ENCODE measurements around the gene MAN1B1. TPM values are rescaled to one million over a fixed set of nuclear protein-coding genes. Genes with fewer than 3 reads are reported as not detected.

Gene MAN1B1
- total RNA-seq, 1 donor from 2014 or later, result 41.9 TPM

DNA sequence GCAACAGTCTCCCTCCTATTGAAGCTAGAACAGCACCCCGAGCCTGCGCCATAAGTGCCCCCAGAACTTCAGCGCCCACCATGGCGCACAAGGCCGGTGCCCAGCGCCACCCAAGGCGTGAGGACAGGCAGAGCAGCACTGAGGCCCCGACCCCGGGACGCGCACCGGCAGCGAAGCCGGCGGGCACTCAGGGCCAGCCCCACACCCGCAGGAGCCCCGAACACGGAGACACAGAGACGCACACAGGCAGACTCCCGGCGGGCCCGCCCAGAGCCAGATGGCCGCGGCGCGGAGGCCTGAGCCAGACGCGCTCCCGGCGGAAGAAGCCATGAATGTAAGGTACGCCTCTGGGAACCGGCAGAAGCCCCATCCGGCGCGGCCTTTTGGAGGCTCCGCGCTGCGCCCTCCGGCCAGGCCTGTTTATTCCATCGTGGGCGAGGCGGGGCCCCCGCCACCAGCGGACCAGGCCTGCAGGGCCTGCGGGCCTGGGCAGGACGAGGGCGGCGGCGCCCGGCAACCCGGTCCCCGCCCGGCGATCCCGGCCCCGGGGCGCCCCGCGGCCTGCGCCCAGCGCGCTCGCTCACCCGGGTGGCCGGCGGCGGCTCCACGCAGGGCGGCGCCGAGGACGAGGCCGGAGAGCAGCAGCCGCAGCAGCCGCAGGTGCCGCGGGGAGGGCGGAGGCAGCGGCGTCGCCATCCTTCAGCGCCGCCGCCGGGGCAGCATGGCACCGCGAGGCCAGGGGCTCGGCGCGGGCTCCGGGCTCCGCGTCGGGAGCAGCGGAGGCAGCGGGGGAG is 41.3 kb upstream of the MAN1B1 start:
- no peak for DNase-seq
- Histone ChIP-seq H3K27ac (peak overlapping the region; percentile 78), H3K36me3 (no peaks in the 10 kb centered on the region), H3K9me3 (no peaks in the 10 kb centered on the region), H3K4me3 (peak overlapping the region; percentile 67), H3K4me1 (peaks cover 44% of the 10 kb centered on the region), H3K27me3 (ENCODE audit: low read depth) (peaks cover 66% of the 10 kb centered on the region)
- no peak for TF ChIP-seq CTCF (IDR thresholded peaks at IDR 0.05)
- intact Hi-C loops (cut with DNase I), result no loop called here
- ATAC-seq, result peak in 1 of 2 donors; percentile 2

- Histone ChIP-seq H3K4me3 (peak within 1 kb of the TSS; percentile 67), H3K27me3 (ENCODE audit: low read depth) (peaks cover 74% of the 10 kb centered on the region), H3K4me1 (peaks cover 40% of the 10 kb centered on the region), H3K36me3 (no peaks in the 10 kb centered on the region), H3K9me3 (no peaks in the 10 kb centered on the region), H3K27ac (peak within 1 kb of the TSS; percentile 78)
- ATAC-seq (peak; percentile 80 to 82), DNase-seq (peak; percentile 85)
- peak; percentile 90 for TF ChIP-seq CTCF (IDR thresholded peaks at IDR 0.05)
- intact Hi-C loops (cut with DNase I), result no loop called here
Observed at GRCh38 chr9:137046088-137046787, 40.5 kb upstream of the MAN1B1 start, which contains the start of gene NPDC1. Gene NPDC1, minus strand, starts transcription at chr9:137046177. Its CDS starts 188 bp downstream, at chr9:137045989.

DNA sequence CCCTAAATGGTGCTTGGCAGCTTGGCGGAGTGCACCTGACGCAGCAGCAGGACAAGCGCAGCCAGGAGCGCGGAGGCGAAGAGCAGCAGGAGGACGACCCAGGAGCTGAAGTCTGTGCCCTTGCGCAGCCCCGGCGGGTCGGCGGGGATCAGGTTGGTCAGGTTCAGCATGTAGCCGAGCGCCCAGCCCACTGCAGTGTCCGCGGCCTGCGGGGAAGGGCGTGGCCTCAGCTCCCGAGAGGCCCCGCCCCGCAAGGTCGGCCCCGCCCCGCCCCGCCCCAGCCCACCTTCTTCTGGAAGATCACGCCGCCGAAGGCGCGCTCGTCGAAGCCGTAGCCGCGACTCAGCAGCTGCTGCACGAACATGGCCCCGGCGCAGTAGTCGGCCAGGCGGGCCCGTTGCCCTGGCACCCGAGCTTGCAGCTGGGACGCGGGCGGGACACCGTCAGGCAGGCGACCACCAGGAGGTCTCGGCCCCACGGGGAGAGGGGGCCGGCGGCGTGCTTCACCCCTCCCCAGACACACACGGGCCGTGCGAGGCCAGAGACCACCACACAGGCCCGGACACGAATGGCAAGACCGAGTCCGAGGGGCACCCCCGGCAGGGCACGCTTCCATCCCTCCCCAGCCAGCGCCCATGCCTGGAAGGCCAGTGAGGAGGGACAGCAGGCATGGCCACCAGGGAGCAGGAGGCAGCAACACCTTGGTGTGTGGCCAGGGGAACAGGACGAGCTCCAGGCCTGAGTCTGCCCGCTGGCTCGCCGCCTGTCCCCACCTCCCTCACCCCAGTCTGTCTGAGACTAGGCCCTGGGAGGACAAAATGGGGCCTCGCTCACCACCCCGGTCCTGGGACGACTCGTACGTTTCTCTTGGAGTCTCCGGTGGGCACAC is 37.9 kb upstream of the MAN1B1 start:
- Histone ChIP-seq H3K27ac (no peak overlapping the region), H3K9me3 (no peaks in the 10 kb centered on the region), H3K4me1 (peaks cover 34% of the 10 kb centered on the region), H3K36me3 (no peaks in the 10 kb centered on the region), H3K27me3 (ENCODE audit: low read depth) (peaks cover 90% of the 10 kb centered on the region), H3K4me3 (no peak overlapping the region)
- TF ChIP-seq CTCF (IDR thresholded peaks at IDR 0.05), result no peak
- ATAC-seq (no peak), DNase-seq (no peak)
- intact Hi-C loops (cut with DNase I), result no loop called here

- no peaks in the 10 kb centered on the region for H3K36me3 ChIP-seq
- intact Hi-C loops (cut with DNase I), result no loop called here
- no peak for DNase-seq
- peaks cover 90% of the 10 kb centered on the region for H3K27me3 ChIP-seq (ENCODE audit: low read depth)
- peaks cover 34% of the 10 kb centered on the region for H3K4me1 ChIP-seq
- peak; percentile 23 to 52 for ATAC-seq
- peak; percentile 48 for TF ChIP-seq CTCF (IDR thresholded peaks at IDR 0.05)
- H3K27ac ChIP-seq, result no peak overlapping the region
- no peaks in the 10 kb centered on the region for H3K9me3 ChIP-seq
- H3K4me3 ChIP-seq, result no peak overlapping the region
Observed at GRCh38 chr9:137049544-137050449, 37.0 kb upstream of the MAN1B1 start.
